Measurements from ENCODE around the gene INTS7.

GRCh38 chr1:211944733-211945500 lies 90.4 kb downstream of the INTS7 start:
- TF ChIP-seq EZH2 (IDR thresholded peaks at IDR 0.05): no peak
- TF ChIP-seq CTCF (IDR thresholded peaks at IDR 0.05): peak; percentile 62
- no peak for TF ChIP-seq EZH2phosphoT487 (IDR thresholded peaks at IDR 0.05)

Data from neural progenitor cell (in vitro differentiated cells).